Erythroblast (primary cell): ENCODE results near the gene KRTAP6-3.

Experiments used
- GATA1 ChIP-seq: IDR thresholded peaks from 2 replicates; pipeline ENCODE4 v1.6.1; 2011; ENCODE audit warnings: low read depth, mild to moderate bottlenecking, control low read depth, low read length, moderate library complexity
- POLR2A ChIP-seq: IDR thresholded peaks from 2 replicates; pipeline ENCODE4 v1.6.1; 2011; ENCODE audit warnings: mild to moderate bottlenecking, low read length

DNA sequence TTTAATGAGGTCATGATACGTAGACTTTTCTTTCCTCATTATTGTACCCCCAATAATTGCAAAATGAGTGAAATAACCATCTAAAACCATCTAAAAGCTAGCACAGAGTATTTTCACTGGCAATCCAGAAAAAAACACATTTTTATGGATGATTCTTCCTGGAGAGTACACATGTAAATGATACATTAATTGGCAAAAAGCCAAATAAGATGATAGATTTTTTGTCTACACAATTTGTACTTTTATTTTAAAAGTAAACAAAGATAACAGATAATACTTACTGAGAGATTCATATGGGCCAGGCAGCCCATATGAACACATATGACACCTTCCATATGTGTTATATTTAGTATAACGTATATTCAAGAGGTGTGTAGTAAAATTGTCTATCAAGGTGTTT is 28.6 kb upstream of the KRTAP6-3 start:
- TF ChIP-seq POLR2A, result no peak
- TF ChIP-seq GATA1, result no peak
